Iris pigment epithelial cell (primary cell): Measurements from ENCODE around the gene ABR.
"Not testable (repeated sequence)": the region's sequence is repeated elsewhere in the genome, so short reads cannot be mapped to it uniquely, and the experiment has no call there.

Source experiments
- DNase-seq: peaks from one replicate; pipeline ENCODE4 v3.0.0-alpha.2; 2011; ENCODE audit warnings: low read depth

The ABR gene

DNA sequence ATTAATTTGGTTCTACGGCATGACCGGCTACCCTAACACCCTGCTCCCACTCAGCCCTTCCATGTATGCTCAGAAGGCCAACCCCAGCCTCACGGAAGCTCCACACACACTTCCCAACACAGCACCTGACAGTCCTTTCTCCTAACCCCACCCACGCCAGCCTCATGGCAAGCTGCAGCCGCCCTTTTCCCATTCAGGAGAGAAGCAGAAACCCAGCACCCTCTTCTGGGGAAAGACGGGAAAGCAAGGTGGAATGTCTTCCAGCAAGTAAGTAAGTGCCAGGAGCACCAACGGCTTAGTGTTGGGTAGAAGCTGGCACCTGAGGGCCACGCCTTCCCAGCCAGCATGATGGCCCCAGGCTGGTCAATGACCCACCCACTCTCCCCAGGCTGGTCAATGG, 32.1 kb downstream of the ABR start:
- peak; percentile 58 for DNase-seq

DNA sequence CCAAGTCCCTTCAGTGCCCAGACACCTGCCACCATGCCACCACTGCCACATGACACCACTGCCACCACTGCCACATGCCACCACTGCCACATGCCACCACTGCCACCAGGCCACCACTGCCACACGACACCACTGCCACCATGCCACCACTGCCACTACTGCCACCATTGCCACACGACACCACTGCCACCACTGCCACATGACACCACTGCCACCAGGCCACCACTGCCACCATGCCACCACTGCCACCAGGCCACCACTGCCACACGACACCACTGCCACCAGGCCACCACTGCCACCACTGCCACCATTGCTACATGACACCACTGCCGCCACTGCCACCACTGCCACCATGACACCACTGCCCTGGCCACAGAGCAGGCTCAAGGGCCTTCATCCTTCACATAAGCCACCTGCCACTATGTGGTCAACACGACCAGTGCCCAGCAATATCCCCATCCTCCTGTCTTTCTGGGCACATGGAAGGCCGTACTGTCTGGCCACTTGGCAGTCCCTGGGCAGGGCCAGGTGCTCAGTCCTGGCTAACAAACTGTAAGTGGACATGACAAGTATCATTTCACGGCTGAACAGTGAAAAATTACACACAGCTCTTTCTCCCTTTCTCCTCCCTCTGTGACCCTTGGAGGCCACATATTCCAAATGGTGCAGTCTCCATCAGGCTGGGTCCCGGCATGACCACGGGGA, 33.1 kb downstream of the ABR start:
- DNase-seq: no peak

DNA sequence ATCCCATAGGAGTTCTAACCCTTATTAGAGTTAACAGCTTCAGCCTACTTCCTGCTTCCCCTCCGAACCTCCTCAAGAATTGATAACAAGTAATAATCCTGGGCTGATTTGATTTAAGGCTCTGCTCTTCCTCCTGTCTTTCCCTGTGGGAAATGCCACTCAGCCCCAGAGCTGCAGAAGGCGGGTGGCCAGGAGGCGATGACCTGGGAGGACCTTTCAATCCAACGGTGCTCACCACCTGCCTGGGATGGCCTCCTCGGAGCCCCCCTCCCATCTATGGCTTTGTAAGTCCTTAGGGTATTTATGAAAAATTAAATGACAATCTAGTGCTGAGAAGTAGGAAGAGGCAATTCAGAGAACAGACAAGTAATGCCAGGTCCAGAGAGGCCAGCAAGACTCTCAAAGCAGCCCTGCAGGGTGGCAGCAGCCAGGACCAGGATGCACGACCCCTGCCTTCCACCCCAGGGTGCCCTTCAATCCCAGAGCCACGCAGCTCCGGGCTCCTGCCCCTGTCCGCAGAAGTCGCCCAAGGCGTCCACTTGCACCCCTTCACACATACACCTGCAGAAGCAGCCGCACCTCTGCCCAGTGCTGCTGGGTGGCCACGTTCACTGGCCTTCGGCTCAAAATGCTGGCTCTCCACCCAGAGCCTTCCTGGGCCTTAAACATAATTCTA, 34.3 kb downstream of the ABR start:
- no peak for DNase-seq

DNA sequence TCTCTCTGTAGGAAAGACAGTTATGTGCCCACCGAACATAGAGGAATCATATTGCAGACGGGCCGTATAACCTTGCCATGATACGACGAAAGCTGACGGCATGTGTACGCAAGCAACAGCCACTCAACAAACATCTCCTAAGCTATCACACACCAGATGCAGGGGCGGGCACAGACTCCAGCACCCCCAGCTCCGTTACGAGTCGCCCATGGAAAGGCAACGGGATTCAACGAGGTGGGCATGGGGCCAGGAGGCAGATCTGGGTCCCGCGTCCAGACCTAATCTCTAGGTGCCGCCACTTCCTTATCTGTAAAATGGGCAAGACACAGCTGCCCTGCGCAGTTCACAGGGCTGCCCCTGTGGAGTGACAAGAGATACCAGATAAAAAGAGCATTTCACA, 35.6 kb downstream of the ABR start:
- no peak for DNase-seq

DNA sequence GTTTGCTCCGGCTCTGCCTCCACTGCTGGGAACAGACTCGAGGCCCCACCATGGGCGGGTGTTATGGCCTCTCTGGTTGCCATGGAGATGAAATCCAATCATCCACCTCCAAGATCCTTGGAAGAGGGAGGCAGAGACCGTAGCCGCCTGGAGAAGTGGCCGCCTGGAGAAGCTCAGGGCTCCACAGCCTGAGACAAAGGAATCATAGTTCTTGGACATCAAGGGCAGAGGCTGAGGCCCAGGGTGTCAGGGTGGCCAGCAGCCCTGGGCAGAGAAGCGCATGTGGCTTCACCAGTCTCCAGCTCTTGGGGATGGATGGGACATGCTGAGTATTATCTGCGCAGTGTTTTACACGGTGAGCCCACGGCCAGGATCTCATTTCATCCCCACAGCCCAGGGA, 36.2 kb downstream of the ABR start:
- DNase-seq: no peak

DNA sequence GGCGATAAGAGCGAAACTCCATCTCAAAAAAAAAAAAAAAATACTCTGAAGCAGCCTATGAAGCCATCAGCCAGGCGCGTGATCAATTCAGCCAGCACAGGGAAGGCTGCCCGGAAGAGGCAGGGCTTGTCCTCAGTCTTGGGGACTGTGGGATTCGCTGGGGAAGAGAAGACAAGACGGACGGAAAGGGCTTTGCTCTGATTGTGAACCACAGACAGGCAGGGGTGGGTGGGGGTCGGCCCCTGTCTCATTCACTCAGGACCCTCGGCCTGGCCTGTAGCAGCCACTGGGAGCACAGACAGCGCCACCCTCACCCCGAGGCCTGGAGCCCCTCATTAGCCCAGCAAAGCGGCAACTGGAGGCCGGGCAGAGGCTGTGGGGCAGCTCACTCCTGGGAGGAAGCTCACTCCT, 37.2 kb downstream of the ABR start:
- no peak for DNase-seq

DNA sequence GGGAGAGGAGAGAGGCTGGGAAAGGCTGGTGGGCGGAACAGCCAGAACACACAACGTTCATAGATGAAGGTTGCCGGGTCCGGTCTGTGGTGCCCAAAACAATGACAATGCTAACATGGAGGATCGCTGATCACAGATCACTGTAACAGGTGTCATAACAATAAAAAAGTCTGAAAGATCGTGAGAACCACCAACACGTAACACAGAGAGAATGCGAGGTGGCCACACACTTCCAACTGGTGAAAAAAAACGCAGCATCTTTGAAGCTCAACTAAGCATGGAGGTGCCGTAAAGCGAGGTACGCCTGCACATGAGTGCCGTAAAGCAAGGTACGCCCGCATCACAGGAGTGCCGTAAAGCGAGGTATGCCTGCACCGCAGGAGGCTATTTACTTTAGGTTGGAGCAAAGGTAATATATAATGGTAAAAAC, 42.3 kb downstream of the ABR start:
- DNase-seq: no peak

DNA sequence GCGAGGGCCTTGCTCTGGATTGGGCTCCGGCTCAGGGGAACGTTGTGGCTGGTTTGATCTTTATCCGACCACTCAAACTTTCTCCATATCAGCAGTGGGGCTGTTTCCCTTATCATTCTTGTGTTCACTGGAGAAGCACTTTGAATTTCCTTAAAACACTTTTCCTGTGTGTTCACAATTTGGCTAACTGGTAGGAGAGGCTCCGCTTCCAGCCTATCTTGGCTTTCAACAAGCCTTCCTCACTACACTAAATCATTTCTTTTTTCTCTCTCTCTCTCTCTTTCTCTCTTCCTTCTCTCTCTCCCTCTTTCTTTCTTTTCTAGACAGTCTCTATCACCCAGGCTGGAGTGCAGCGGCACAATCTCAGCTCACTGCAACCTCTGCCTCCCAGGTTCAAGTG, 43.0 kb downstream of the ABR start:
- no peak for DNase-seq

DNA sequence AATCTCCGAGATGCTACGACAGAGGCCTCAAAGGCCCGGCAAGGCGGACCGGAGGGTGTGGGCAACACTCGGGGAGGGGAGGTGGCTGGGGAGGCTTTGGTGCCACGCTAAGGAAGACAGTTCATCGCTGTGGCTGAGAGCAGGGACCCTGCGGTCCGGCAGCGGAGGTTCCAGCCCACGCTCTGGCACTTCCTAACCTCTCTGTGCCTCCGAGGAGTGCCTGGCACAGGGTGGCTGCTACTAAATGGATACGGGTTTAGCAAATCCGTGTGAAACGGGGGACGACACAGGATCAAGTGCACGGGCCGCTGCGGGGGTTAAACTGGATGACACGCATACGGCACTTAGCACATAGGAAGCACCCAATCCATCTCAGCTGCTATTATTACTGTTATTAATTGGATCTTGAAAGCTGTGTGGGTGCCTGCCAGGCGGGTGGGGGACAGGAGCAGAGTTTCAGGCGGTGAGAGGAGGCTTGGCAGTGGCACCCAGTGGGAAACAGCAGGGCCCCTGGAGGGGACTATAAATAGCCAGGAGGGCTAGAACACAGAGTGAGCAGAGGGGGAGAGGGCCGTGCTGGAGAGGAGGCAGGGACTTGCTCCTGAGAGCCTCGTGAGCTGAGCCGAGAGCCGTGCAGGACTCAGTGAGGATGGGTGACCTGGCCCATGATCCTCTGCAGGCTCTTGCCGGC, 45.0 kb downstream of the ABR start:
- no peak for DNase-seq

DNA sequence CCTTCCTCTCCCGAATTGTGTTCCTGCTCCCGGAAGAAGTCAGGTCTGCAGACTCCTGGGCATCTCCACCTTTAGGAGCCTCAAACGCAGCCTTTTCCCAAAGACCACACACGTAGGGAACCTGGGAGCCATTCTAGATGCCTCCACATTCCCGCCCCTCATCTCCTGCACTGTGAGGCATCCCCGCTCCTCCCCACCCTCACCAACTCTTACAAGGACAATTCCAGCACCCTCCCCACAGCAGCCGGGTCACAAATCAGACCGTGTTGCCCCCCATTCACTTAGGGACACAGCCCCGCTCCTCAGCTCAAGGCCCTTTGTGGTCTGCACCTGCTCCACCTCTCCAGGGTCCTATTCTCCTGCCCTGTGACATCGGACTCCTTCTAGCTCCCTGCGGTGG, 49.6 kb downstream of the ABR start:
- no peak for DNase-seq

DNA sequence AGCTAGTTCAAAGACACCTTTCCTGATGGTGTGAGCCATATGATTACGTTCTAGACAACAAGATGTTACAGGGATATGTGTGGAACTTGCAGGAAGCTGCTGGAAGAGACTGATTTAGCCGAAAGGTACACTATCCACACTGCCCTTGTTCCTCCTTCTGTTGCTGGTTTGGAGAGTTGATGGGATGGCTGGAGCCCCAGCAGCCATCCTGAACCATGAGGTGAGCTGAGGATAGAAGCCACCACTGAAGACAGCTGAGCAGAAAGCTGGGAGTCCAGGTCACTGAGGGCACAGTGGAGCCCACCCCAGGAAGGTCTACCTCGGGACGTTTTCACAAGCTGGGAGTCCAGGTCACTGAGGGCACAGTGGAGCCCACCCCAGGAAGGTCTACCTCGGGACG, 51.3 kb downstream of the ABR start:
- not testable (repeated sequence) for DNase-seq

DNA sequence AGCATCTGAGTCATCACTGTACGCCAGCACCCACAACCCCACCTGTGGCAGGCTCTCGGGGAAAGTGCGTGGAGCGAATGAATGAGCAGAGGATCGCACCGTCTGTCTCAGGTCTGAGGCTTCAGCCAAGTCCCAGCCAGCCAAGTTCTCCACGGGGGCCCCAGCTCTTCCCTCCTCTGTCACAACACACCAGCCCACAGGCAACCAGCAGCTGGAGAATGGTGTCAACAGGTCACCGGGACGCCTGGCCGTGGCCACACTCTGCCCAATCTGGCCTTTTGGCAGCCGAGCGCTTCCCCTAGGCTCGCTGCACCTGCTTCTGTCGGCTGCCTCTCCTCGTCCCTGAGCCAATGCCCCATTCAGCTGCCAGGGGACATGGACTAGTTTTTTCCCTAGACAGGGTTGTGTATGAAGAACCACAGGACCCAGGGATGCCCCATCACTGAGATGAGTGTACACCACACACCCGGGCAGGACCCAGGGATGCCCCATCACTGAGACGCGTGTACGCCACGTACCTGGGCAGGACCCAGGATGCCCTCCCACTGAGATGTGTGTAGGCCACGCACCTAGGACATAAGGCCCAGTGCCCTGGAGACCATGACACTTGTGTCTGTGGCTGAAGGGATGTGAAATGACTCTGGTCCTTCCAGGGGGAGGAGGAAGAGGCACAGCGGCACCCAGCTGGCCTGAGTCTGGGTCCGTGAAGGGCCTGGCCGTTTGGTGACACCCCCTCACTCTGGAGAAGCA, 52.8 kb downstream of the ABR start:
- DNase-seq: no peak

DNA sequence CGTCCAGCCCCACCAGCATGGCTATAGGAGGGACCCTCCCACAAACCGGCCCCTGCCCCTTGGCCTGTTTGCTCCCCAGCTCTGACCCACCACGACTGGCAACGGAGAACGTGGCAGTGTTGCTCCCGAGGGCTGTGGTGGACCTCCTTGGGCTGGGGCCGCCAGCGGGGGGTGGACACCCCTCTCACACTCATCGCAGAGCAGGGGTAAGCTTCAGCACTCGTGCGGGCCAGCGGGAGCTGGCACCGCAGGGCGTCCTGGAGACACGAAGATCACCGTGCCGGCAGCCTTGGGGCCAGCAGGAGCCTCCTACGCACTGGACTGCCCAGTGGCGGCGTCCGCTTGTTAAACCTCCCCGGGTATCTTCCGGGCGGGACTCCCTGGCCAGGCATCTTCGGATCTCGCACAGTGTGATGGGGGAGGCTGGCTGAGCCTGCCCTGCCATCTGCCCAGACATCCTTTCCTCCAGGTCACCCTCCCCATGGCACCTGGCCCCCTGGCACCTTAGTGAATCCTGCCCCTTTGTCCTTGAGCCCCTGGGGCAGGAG, 53.5 kb downstream of the ABR start:
- no peak for DNase-seq

DNA sequence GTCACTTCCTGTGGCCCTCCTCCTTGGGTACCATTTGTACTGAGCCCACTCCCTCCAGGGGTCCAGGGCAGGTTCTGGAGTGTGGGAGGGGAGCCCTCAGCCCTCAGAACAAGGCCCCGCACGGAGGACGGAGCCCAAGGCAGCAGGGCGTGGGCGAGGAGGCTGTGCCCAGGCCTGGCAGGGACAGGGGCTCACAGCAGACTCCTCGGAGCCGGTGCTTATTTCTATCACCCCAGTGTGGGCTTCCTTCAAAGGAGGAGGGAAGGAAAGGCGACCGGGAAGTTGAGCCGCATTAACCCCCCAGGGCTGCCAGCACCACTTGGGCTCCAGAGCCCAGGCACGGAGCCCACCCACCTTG, 54.0 kb downstream of the ABR start:
- no peak for DNase-seq

DNA sequence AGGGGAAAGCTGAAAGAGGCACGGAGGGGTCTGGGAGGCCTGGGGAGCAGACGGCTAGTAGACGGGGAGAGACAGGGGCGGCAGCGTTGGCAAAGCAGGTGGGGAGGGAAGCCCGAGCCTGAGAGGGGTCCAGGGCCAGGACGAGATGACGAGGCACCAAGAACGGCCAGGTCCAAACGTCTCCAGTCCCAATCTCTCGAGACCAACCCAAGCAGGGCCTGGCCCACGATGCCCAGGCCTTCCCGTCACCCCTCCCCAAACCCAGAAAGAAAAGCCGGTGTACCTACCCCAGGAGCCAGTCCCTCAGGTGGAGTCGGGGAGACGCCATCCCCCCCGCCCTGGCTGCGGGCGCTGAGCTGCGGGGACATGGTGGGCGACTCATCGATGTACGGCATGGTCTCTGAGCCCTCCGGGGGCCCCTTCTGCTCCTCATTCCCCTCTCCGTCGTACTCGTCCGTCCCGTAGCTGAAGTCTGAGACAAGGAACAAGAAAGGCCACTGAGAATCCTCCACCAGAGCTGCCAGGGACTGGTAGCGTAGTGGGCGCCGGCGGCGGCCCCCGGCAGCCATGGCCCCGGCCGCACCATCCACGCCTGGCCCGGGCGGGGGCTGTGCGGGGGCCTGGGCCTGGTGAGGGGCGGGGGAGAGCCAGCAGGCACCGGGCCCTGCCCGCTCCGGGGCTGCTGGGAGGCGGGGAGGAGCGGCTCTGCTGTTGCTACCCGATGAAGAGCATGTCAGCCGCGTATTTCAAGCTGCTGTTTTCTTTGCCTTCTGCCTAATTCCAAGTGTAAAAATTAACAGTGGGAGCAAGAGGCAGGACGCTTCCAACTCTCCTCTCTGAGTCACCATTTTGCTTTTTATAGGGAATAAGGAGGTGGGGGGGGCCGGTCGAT, 54.6 kb downstream of the ABR start:
- DNase-seq: no peak

DNA sequence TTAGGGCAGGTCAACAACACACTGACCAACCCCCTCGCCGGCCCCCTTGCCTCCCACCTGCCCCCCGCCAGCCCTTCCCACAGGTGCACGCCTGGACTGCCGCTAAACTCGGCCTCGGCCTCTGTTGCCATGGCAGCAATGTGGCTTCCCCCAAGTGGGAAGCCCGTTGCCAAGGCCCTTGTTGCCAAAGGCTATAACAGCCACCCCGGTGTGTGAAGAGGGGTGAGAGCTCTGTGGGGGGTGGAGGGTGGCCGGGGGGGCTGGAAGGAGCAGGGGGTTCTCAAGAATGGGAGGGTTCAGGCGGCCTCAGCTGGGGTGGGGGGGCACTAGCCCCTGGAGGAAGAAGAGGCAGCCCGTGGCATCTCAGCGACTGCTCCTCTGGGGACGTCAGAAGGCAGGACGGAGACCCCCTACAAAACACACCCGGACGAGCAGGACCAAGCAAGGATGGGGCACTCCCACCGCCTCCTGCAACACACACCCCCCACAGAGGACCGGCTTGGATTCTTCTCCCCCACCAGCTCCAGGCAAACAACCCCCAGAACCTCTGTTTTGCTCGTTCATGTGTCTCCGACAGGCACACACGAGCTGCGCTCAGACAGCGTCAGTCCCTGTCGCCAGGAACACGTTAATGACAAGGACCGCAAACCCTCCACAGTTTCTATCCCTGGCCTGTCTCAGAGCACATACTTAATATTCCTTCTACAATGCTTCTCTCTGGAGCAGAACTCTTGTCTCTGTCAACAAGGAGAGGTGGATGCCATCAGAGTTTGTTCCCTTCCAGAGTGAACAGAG, 55.7 kb downstream of the ABR start:
- DNase-seq: no peak

DNA sequence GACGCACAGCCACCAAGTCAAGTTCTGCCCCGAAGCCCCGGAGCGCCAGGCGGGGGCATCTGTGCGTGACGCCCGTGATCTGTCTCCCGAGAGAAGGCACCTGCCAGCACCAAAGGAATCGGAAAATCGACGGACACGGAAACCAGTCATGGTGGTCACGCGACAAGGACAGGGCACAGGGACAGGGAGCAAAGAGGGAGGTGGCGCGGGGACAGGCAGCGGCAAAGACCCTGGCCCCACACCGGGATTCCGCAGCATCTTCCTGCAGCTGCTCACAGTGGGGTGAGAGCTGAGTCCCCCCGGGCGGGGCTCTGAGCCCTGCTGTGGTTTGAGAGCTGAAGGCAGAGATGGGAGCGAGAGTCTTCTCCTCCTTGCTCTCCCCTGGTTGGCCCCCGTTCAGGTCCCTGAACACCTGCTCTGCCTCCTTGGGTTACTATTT, 56.4 kb downstream of the ABR start:
- no peak for DNase-seq

DNA sequence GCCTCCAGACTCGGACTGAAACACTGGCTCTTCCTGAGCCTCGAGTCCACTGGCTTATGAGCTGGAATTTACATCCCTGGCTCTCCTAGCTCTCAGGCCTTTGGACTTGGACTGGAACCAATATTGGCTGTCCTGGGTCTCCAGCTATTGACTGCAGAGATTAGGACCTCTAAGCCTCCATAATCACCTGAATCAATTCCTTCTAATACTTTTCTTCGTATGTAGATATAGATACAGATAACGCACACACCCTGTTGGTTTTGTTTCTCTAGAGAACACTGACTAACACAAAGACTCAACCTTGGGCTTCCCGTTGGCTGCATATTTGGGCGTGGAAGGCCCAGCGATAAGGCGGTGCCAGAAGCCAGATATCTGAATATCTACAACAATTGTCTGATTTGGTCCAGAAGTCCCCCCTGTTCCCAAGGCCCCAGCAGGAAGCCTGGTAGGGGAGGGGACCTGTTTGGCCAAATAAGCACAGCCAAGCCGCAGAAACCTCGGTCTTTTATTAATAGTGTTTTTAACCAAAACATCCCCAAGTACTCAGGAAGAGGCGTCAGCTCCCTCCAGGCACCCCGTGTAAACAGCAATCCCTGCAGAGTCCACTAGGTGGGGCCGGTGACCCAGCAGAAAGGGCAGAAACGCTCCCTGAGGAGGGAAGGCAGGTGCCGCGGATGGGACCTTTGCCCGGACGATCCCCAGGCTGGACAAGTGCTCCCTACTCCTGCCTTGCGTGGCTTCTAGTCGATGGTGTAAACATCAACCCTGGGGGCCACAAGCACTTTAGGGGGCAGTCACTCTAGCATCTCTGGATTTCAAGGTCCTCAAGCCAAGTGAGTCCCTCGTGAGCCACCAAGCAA, 57.0 kb downstream of the ABR start:
- peak; percentile 59 for DNase-seq

DNA sequence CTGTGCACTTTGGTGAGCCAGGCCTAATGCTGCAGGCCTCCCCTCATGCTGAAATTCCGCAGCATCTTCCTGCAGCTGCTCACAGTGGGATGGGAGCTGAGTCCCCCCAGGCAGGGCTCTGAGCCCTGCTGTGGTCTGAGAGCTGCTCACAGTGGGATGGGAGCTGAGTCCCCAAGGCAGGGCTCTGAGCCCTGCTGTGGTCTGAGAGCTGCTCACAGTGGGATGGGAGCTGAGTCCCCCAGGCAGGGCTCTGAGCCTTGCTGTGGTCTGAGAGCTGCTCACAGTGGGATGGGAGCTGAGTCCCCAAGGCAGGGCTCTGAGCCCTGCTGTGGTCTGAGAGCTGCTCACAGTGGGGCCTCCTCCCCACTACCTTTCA, 58.4 kb downstream of the ABR start:
- DNase-seq: not testable (repeated sequence)
